Measurements from ENCODE around the gene SH3BGRL3. TPM values are rescaled to one million over a fixed set of nuclear protein-coding genes. Genes with fewer than 3 reads are reported as not detected.

The SH3BGRL3 gene
- total RNA-seq, 2 experiments from 2014 or later = 309 to 316 TPM

DNA sequence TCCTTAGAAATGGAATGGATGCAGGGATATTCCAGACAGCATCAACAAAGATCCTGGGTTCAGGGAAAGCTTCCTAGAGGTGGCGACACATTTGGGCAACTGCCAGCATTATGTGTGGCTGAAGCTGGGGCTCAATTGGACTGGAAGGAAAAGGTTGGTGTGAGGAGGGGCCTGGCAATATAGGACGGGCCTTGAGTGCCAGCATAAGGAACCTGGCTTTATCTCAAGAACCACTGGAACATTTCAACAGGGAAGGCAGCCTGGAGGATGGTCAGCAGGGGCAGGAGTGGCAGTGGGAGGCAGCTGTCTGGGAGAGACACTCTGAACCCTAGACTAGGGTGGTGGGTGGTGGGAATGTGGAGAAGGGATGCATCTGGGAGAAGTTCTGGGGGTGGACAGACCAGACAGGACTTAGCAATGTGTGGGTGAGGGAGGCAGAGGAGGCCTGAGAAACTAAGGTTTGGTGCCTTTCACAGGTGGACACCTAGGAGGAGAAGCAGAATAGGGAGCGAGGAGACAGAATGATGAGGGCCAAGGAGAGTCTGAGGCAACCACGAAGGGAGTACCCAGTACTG lies 3.5 kb downstream of the SH3BGRL3 start:
- no peak for DNase-seq
- no peaks in the 10 kb centered on the region for H3K9me3 Mint-ChIP-seq
- H3K4me1 Mint-ChIP-seq (ENCODE audit: low read depth) = peaks cover 82% of the 10 kb centered on the region
- H3K27ac Mint-ChIP-seq = peak overlapping the region; percentile 99
- H3K36me3 Mint-ChIP-seq (ENCODE audit: low read depth) = peaks cover 69% of the 10 kb centered on the region
- no peaks in the 10 kb centered on the region for H3K27me3 Mint-ChIP-seq
- TF ChIP-seq, protein P1, sequence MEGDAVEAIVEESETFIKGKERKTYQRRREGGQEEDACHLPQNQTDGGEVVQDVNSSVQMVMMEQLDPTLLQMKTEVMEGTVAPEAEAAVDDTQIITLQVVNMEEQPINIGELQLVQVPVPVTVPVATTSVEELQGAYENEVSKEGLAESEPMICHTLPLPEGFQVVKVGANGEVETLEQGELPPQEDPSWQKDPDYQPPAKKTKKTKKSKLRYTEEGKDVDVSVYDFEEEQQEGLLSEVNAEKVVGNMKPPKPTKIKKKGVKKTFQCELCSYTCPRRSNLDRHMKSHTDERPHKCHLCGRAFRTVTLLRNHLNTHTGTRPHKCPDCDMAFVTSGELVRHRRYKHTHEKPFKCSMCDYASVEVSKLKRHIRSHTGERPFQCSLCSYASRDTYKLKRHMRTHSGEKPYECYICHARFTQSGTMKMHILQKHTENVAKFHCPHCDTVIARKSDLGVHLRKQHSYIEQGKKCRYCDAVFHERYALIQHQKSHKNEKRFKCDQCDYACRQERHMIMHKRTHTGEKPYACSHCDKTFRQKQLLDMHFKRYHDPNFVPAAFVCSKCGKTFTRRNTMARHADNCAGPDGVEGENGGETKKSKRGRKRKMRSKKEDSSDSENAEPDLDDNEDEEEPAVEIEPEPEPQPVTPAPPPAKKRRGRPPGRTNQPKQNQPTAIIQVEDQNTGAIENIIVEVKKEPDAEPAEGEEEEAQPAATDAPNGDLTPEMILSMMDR (IDR thresholded peaks at IDR 0.05) = no peak
- ATAC-seq = no peak
- ChIA-PET POLR2A (interaction anchor here (0.5 to 19.5 kb wide), 4 partner anchors 16 to 76 kb away, joined by 3 to 284 read pairs (median 12); partner anchors contain the start of gene CD52), CTCF (interaction anchor here (1.0 to 10.4 kb wide), 4 partner anchors 7 to 108 kb away, joined by 3 to 227 read pairs (median 47); partner anchors contain the start of gene CD52)
- intact Hi-C loops (cut with micrococcal nuclease) = no loop called here
- peak overlapping the region; percentile 88 for H3K4me3 Mint-ChIP-seq

DNA sequence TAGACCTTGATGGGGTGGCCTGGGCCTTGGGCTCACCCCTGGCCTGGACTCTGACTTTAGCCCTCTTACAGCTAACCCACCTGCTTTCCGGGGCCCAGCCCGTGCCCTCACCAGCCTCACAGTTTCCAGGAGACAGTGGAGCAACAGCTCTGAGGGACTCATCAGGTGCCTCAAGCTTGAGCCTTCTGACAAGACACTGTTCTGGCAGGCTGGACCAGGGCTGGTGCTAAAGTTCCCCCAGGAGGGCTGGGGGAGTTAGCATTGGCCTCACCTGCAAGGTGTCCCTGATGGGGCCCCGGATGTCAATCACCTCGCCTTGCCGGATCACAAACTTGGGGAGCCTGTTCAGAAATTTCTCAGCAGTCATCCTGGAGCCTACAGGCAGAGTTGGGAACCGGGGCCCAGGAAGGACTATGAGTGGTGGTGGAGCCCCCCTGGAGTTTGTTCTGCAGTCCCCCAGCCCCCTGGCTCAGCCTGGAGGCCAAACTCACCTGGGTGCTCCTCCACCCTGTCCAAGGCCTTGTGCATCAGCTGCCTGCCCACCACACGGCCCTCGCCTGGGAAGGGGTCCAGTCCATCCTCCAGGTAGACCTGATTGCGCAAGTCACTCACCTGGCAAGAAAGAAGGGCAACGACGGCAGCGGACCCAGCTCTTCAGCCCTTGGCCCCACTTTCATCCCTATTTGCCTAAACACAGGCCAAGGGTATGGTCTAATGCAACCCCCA lies 4.1 kb downstream of the SH3BGRL3 start:
- ATAC-seq (no peak), DNase-seq (peak; percentile 34)
- Mint-ChIP-seq H3K27me3 (no peaks in the 10 kb centered on the region), H3K4me1 (ENCODE audit: low read depth) (peaks cover 82% of the 10 kb centered on the region), H3K27ac (peak overlapping the region; percentile 99), H3K9me3 (no peaks in the 10 kb centered on the region), H3K4me3 (peak overlapping the region; percentile 88), H3K36me3 (ENCODE audit: low read depth) (peaks cover 65% of the 10 kb centered on the region)
- TF ChIP-seq, protein P1 (IDR thresholded peaks at IDR 0.05) = no peak
- intact Hi-C loops (cut with micrococcal nuclease) = no loop called here
- POLR2A ChIA-PET = interaction anchor here (1.2 to 19.5 kb wide), 7 partner anchors 7 to 53 kb away, joined by 3 to 284 read pairs (median 21); partner anchors contain the start of genes CD52, SH3BGRL3 and UBXN11
- CTCF ChIA-PET = interaction anchor here (0.9 to 10.4 kb wide), 12 partner anchors 8 to 133 kb away, joined by 3 to 227 read pairs (median 13); partner anchors contain the start of genes CD52, CEP85, CRYBG2 and UBXN11

DNA sequence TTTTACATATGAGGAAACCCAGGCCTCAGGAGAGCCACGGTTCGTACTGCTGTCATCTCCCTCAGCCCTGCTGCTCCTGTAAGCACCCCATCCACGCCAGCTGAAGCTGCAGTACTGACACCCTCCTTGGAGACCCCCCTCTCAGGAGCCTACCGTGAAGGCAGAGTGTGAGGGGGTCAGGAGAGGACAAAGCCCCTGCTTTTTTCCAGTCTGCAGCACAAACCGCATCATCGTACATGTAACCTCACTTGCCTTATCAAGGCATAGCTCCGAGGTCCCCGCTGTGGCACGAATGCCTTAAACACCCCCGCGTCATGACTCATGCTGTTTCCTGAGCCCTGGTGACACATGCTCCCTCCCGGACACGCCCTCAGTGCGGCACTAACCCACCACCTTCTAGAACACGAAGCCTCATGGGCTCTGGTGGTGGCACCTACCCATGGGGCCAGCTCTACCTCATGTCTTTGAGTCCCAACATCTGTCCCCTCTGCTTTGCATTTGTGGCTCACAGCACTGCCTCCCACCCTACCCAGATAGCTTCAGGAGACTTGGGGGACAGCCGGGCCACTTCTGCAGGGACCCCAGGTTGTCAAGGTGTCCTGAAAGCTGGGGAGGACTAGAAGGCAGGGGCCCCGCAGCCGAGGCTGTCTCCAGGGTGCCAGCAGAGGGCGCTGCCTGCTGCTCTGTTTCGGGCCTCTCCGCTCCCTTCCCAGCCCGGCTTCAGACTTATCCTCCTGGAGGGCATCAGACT lies 4.9 kb downstream of the SH3BGRL3 start:
- Mint-ChIP-seq H3K4me3 (peak overlapping the region; percentile 88), H3K36me3 (ENCODE audit: low read depth) (peaks cover 58% of the 10 kb centered on the region), H3K4me1 (ENCODE audit: low read depth) (peaks cover 85% of the 10 kb centered on the region), H3K27ac (peak overlapping the region; percentile 99), H3K9me3 (no peaks in the 10 kb centered on the region), H3K27me3 (no peaks in the 10 kb centered on the region)
- intact Hi-C loops (cut with micrococcal nuclease) = no loop called here
- TF ChIP-seq, protein P1 (IDR thresholded peaks at IDR 0.05) = peak; percentile 72
- ChIA-PET POLR2A (interaction anchor here (1.1 to 19.5 kb wide), 9 partner anchors 7 to 379 kb away, joined by 3 to 284 read pairs (median 5); partner anchors contain the start of genes CD52, HMGN2, SH3BGRL3 and STMN1), CTCF (interaction anchor here (0.8 to 10.4 kb wide), 18 partner anchors 9 to 147 kb away, joined by 3 to 227 read pairs (median 6); partner anchors contain the start of genes CD52, CEP85, CRYBG2 and DHDDS)
- peak; percentile 61 for ATAC-seq
- DNase-seq = peak; percentile 100

DNA sequence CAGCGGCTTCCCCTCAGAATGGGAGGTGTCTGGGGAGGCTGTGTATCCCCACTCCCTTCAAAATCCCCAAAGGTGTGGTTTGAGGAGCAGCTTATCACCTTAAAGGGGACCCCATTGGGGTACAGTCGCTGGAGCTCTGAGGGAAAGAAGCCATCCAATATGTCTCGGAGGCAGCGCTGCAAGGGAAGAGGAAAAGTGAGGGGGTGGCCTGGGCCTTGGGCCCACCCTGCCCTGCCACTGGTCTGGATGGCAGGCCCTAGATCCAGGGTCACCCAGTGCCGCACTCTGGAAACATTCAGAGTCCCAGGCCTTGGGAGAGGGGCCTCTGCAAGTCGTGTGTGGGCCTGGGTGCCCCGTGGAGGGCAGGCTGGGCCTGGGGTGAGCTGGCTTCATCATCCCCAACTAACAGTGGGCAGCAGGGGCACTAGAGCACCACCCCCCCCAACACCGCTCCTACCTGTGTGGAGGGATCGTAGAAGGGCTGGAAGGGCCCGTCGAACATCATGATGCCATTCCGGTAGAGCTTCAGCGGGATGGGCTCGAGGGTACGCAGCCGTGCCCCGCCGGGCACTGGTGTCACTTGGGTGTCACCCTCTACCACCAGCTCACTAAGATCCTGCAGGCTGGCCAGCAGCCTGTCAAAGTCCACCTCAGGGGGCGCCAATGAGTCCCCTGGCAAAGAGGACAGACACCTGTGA lies 5.6 kb downstream of the SH3BGRL3 start:
- Mint-ChIP-seq H3K4me3 (no peak overlapping the region), H3K4me1 (ENCODE audit: low read depth) (peaks cover 92% of the 10 kb centered on the region), H3K27me3 (no peaks in the 10 kb centered on the region), H3K27ac (peak overlapping the region; percentile 99), H3K9me3 (no peaks in the 10 kb centered on the region), H3K36me3 (ENCODE audit: low read depth) (peaks cover 59% of the 10 kb centered on the region)
- CTCF ChIA-PET = interaction anchor here (0.6 to 10.4 kb wide), 18 partner anchors 9 to 147 kb away, joined by 3 to 227 read pairs (median 5); partner anchors contain the start of genes CD52, DHDDS and UBXN11
- ATAC-seq (no peak), DNase-seq (peak; percentile 72)
- intact Hi-C loops (cut with micrococcal nuclease) = no loop called here
- POLR2A ChIA-PET = interaction anchor here (0.5 to 19.5 kb wide), 9 partner anchors 8 to 379 kb away, joined by 3 to 284 read pairs (median 5); partner anchors contain the start of genes CD52, HMGN2, SH3BGRL3 and STMN1
- TF ChIP-seq, protein P1 (IDR thresholded peaks at IDR 0.05) = peak; percentile 11
